ENCODE results near the gene RBSN. TPM values are rescaled to one million over a fixed set of nuclear protein-coding genes. Genes with fewer than 3 reads are reported as not detected.

The RBSN gene
- total RNA-seq, 1 experiment from 2014 or later, result 18.4 TPM

DNA sequence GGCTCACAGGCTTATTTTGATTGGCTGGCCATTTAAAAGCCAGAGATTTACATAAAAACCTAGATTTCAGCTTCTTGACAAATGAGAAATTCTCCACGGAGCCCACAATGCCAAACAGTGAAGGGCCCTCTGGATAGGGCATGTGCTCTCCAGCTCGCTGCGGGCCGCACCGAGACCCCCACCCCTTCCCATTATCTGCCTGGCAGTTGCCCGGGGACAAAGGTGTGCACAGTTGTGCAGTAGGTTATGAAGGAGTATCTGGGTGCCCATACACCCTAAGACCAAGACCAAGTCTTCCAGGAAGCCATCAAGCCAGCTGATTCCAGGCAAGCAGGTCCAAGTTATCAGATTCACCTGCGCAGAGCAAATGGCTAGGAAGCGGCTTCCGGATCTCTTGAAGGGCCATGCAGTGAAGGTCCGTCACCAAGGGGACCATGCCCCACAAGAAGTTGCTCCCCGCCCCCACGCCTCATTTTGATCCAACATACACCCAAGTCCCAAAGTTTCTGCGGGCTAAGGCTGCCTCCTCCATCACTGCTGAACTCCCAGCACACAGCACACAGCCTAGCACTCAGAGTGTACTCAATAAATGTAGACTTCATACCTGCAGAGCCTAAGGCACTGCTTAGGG is 35.2 kb downstream of the RBSN start:
- H3K4me2 ChIP-seq (ENCODE audit: low read length), result peak overlapping the region; percentile 90
- no TSS peak for BruUV-seq (replicated peaks)
- peak overlapping the region; percentile 79 to 95 for H3K4me3 ChIP-seq (replicated peaks in 1 of 2; ENCODE audit: low read depth in 1 of 2, low read length in 2 of 2)
- H3K79me2 ChIP-seq (ENCODE audit: insufficient read depth, low read length), result peaks cover 44% of the 10 kb centered on the region
- ChIA-PET CTCF (no interaction called here), POLR2A (no interaction called here), RAD21 (ENCODE audit: low non-redundant PET in 1 of 2, low total read pairs in 2 of 2, uncharacterized antibody in 2 of 2, unreplicated experiment in 2 of 2) (no interaction called here)
- H3K9me3 ChIP-seq (ENCODE audit: control insufficient read depth in 1 of 2, insufficient read depth in 1 of 2, low read depth in 1 of 2, low read length in 2 of 2), result no peaks in the 10 kb centered on the region
- H2AFZ ChIP-seq (ENCODE audit: low read depth, low read length, poor library complexity, severe bottlenecking), result no peak overlapping the region
- H3K9me2 ChIP-seq (ENCODE audit: insufficient read depth), result no peaks in the 10 kb centered on the region
- H3K36me3 ChIP-seq (ENCODE audit: control insufficient read depth in 1 of 2, insufficient read depth in 2 of 2, low read length in 2 of 2), result peaks cover 0 to 21% of the 10 kb centered on the region in 2 experiments; a peak in 2 of 4 replicates
- H3K4me1 ChIP-seq (ENCODE audit: control insufficient read depth in 1 of 2, insufficient read depth in 2 of 2, low read length in 2 of 2), result peaks cover 11 to 17% of the 10 kb centered on the region in 2 experiments
- no peak overlapping the region for H3K27ac ChIP-seq (ENCODE audit: low read depth, low read length)
- TF ChIP-seq CEBPB (IDR thresholded peaks at IDR 0.05; ENCODE audit: low read depth), result no peak
- no peak for TF ChIP-seq YY1 (IDR thresholded peaks at IDR 0.05; ENCODE audit: extremely low read depth, insufficient replicate concordance, low read depth, low read length)
- TF ChIP-seq, protein P1, sequence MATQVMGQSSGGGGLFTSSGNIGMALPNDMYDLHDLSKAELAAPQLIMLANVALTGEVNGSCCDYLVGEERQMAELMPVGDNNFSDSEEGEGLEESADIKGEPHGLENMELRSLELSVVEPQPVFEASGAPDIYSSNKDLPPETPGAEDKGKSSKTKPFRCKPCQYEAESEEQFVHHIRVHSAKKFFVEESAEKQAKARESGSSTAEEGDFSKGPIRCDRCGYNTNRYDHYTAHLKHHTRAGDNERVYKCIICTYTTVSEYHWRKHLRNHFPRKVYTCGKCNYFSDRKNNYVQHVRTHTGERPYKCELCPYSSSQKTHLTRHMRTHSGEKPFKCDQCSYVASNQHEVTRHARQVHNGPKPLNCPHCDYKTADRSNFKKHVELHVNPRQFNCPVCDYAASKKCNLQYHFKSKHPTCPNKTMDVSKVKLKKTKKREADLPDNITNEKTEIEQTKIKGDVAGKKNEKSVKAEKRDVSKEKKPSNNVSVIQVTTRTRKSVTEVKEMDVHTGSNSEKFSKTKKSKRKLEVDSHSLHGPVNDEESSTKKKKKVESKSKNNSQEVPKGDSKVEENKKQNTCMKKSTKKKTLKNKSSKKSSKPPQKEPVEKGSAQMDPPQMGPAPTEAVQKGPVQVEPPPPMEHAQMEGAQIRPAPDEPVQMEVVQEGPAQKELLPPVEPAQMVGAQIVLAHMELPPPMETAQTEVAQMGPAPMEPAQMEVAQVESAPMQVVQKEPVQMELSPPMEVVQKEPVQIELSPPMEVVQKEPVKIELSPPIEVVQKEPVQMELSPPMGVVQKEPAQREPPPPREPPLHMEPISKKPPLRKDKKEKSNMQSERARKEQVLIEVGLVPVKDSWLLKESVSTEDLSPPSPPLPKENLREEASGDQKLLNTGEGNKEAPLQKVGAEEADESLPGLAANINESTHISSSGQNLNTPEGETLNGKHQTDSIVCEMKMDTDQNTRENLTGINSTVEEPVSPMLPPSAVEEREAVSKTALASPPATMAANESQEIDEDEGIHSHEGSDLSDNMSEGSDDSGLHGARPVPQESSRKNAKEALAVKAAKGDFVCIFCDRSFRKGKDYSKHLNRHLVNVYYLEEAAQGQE (IDR thresholded peaks at IDR 0.05; ENCODE audit: low read depth), result no peak
- TF ChIP-seq, protein P2, sequence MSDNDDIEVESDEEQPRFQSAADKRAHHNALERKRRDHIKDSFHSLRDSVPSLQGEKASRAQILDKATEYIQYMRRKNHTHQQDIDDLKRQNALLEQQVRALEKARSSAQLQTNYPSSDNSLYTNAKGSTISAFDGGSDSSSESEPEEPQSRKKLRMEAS (IDR thresholded peaks at IDR 0.05), result no peak
- no peak for TF ChIP-seq ZFX (IDR thresholded peaks at IDR 0.05)
- no peak for TF ChIP-seq SIN3A (IDR thresholded peaks at IDR 0.05; ENCODE audit: low read depth)
- TF ChIP-seq, protein P3, sequence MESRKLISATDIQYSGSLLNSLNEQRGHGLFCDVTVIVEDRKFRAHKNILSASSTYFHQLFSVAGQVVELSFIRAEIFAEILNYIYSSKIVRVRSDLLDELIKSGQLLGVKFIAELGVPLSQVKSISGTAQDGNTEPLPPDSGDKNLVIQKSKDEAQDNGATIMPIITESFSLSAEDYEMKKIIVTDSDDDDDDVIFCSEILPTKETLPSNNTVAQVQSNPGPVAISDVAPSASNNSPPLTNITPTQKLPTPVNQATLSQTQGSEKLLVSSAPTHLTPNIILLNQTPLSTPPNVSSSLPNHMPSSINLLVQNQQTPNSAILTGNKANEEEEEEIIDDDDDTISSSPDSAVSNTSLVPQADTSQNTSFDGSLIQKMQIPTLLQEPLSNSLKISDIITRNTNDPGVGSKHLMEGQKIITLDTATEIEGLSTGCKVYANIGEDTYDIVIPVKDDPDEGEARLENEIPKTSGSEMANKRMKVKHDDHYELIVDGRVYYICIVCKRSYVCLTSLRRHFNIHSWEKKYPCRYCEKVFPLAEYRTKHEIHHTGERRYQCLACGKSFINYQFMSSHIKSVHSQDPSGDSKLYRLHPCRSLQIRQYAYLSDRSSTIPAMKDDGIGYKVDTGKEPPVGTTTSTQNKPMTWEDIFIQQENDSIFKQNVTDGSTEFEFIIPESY (IDR thresholded peaks at IDR 0.05; ENCODE audit: extremely low read depth, insufficient replicate concordance, low read length), result no peak
- TF ChIP-seq JUND (IDR thresholded peaks at IDR 0.05), result no peak
- TF ChIP-seq POLR2AphosphoS5 (IDR thresholded peaks at IDR 0.05; ENCODE audit: low read depth, low read length), result no peak
- TF ChIP-seq SRF (IDR thresholded peaks at IDR 0.05; ENCODE audit: low read depth), result no peak
- TF ChIP-seq ZNF274 (IDR thresholded peaks at IDR 0.05; ENCODE audit: low read depth, low read length), result no peak
- TF ChIP-seq, protein P4, sequence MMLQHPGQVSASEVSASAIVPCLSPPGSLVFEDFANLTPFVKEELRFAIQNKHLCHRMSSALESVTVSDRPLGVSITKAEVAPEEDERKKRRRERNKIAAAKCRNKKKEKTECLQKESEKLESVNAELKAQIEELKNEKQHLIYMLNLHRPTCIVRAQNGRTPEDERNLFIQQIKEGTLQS (IDR thresholded peaks at IDR 0.05), result no peak
- no peak for TF ChIP-seq EGR1 (IDR thresholded peaks at IDR 0.05; ENCODE audit: low read depth)
- no peak for TF ChIP-seq ELF1 (IDR thresholded peaks at IDR 0.05; ENCODE audit: borderline replicate concordance, low read depth)
- no peak for TF ChIP-seq EZH2phosphoT487 (IDR thresholded peaks at IDR 0.05; ENCODE audit: borderline replicate concordance)
- TF ChIP-seq RAD21 (IDR thresholded peaks at IDR 0.05; ENCODE audit: low read depth), result no peak
- no peak for TF ChIP-seq CBX3 (IDR thresholded peaks at IDR 0.05; ENCODE audit: low read depth)
- no peaks in the 10 kb centered on the region for H3K27me3 ChIP-seq (ENCODE audit: insufficient read depth, low read length)
- no peaks in the 10 kb centered on the region for H4K20me1 ChIP-seq (ENCODE audit: insufficient read depth)
- no peak for DNase-seq (ENCODE audit: low read depth, low spot score)
- no peak for ATAC-seq
- H3K9ac ChIP-seq (ENCODE audit: low read length), result peak overlapping the region; percentile 98
- intact Hi-C loops (cut with micrococcal nuclease), result no loop called here

Measured in HCT116 (cell line).